MM.1S (cell line): ENCODE data around the gene NETO1.

ENCODE experiments used
- EZH2 ChIP-seq: fragments of 300-600 bp; sonication (generic); optimal IDR thresholded peaks from 2 replicates; pipeline ENCODE3; 2017; ENCODE audit warnings: low read depth, mild to moderate bottlenecking, antibody characterized with exemption, low read length, mixed read lengths
- TF ChIP-seq, protein P1 (sequence below): fragments of 300-600 bp; sonication (generic); IDR thresholded peaks from 2 replicates; pipeline ENCODE4 v1.5.1; 2016; ENCODE audit warnings: antibody characterized with exemption, low read length, mixed read lengths

DNA sequence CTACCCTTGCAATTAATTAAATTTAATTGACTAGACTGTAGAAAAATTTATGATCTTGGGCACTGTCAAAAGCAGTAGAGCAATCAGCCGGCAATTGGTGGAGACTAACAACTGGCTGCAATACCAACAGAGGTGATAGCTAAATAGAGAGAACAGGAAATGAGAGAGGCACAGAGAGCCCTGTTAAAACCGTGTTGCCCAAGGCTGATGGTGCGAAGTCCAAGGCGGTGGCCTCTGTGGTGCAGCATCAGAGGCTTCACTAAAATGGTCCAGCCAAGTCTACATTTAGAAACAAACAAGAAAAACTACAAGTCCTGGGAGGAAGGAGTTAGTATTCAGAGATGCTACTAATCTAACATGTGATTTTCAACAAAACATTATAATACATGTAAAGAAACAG, 115.6 kb downstream of the NETO1 start:
- no peak for TF ChIP-seq EZH2
- TF ChIP-seq, protein P1, sequence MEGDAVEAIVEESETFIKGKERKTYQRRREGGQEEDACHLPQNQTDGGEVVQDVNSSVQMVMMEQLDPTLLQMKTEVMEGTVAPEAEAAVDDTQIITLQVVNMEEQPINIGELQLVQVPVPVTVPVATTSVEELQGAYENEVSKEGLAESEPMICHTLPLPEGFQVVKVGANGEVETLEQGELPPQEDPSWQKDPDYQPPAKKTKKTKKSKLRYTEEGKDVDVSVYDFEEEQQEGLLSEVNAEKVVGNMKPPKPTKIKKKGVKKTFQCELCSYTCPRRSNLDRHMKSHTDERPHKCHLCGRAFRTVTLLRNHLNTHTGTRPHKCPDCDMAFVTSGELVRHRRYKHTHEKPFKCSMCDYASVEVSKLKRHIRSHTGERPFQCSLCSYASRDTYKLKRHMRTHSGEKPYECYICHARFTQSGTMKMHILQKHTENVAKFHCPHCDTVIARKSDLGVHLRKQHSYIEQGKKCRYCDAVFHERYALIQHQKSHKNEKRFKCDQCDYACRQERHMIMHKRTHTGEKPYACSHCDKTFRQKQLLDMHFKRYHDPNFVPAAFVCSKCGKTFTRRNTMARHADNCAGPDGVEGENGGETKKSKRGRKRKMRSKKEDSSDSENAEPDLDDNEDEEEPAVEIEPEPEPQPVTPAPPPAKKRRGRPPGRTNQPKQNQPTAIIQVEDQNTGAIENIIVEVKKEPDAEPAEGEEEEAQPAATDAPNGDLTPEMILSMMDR = no peak
